ENCODE data around the gene FOXD2.
A peak's percentile ranks its signal among the peaks of the same experiment; 100 is the strongest.

- TF ChIP-seq CTCF (tag by site-specific recombination; IDR thresholded peaks at IDR 0.05) (peak; percentile 95), ZNF645 (tag by site-specific recombination; IDR thresholded peaks at IDR 0.05) (no peak), ZSCAN18 (tag by site-specific recombination; IDR thresholded peaks at IDR 0.05) (no peak), ZNF529 (tag by site-specific recombination; IDR thresholded peaks at IDR 0.05; ENCODE audit: insufficient replicate concordance) (no peak), ZBTB49 (tag by site-specific recombination; IDR thresholded peaks at IDR 0.05; ENCODE audit: low read depth) (no peak), SP3 (tag by site-specific recombination; IDR thresholded peaks at IDR 0.05) (no peak), ZNF394 (tag by site-specific recombination; IDR thresholded peaks at IDR 0.05; ENCODE audit: borderline replicate concordance) (no peak), ZNF830 (tag by site-specific recombination; IDR thresholded peaks at IDR 0.05; ENCODE audit: low read depth) (no peak)
These were observed 13.4 kb upstream of the FOXD2 start for GRCh38 chr1:47424336-47424982.
